Measurements from ENCODE around the gene ARAP2. TPM values are rescaled to one million over a fixed set of nuclear protein-coding genes. Genes with fewer than 3 reads are reported as not detected.
A peak's percentile ranks its signal among the peaks of the same experiment; 100 is the strongest.
"Not testable (repeated sequence)": the region's sequence is repeated elsewhere in the genome, so short reads cannot be mapped to it uniquely, and the experiment has no call there.

ARAP2 gene
- total RNA-seq, 8 experiments from 2014 or later = 0.46 to 47.1 (median 1.9) TPM

- in situ Hi-C loops (cut with MboI; ENCODE audit: low pct_unique_long_range_greater_than_20kb in 2 of 9, low sequenced_read_pairs in 9 of 9, unreplicated experiment in 9 of 9); ATAC-seq (replicated peaks in 6 of 8); H3K4me3 ChIP-seq; H3K27ac ChIP-seq: not testable (repeated sequence)
- H3K4me1 ChIP-seq (replicated peaks in 1 of 2) = peaks cover 0 to 13% of the 10 kb centered on the region in 2 donors
- 33 to 100% (median 95%) methylated on average over 1 to 9 of the region's 9 CpGs for WGBS, 10 experiments
Measured at GRCh38 chr4:36182315-36182714, 62.0 kb downstream of the ARAP2 start.

DNA sequence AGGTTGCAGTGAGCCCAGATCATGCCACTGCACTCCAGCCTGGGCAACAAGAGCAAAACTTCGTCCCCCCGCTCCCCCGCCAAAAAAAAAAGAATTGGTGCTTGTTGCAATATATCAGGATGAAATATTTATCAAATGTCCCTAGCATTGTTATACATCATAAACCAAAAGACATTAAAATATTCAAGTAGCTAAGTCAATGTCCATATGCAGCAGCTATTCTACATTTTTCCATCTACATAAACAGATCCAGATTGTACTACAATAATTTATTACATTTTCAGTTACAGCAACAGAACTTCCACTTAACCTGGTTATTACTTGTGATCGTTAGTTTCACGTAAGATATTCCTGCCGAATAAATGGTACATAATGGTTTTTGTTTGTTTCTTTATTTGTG, 64.1 kb downstream of the ARAP2 start:
- H3K27ac ChIP-seq = no peak overlapping the region
- in situ Hi-C loops (cut with MboI; ENCODE audit: low pct_unique_long_range_greater_than_20kb in 2 of 9, low sequenced_read_pairs in 9 of 9, unreplicated experiment in 9 of 9) = no loop called here
- H3K4me1 ChIP-seq (replicated peaks in 1 of 2) = peaks cover 0 to 15% of the 10 kb centered on the region in 2 donors
- no peak overlapping the region for H3K4me3 ChIP-seq
- peak in 1 of 8 experiments; percentile 95 for ATAC-seq (replicated peaks in 6 of 8)
- WGBS, 10 experiments = 11 to 100% (median 90%) methylated on average over 1 to 6 of the region's 6 CpGs; no CpG with 5 or more reads in 1 of the 10 experiments

DNA sequence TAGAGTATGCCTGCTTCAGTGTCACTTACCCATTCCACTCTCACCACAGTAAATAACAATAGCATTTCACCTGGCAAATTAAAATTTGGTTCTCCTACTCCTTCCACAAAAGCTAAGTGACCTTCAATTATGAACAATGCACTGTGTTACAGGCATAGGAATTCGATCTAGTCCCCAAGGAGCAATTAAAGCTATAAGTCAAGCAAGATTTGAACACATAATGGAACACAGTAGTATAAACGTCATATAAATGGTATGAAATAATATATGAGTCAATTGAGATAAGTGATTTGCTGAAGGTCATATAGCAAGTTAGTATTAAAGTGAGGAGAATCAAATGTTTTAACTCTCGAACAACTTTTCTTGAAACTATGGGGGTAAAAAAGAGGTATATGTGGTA, 65.8 kb downstream of the ARAP2 start:
- peaks cover 0 to 15% of the 10 kb centered on the region in 2 donors for H3K4me1 ChIP-seq (replicated peaks in 1 of 2)
- no peak overlapping the region for H3K4me3 ChIP-seq
- no peak overlapping the region for H3K27ac ChIP-seq
- in situ Hi-C loops (cut with MboI; ENCODE audit: low pct_unique_long_range_greater_than_20kb in 2 of 9, low sequenced_read_pairs in 9 of 9, unreplicated experiment in 9 of 9) = no loop called here
- ATAC-seq (replicated peaks in 6 of 8) = peak in 5 of 8 experiments; percentile 25 to 78 (median 59)
- WGBS, 10 experiments = 22 to 89% (median 83%) methylated on average over 2 to 3 of the region's 3 CpGs; no CpG with 5 or more reads in 1 of the 10 experiments

DNA sequence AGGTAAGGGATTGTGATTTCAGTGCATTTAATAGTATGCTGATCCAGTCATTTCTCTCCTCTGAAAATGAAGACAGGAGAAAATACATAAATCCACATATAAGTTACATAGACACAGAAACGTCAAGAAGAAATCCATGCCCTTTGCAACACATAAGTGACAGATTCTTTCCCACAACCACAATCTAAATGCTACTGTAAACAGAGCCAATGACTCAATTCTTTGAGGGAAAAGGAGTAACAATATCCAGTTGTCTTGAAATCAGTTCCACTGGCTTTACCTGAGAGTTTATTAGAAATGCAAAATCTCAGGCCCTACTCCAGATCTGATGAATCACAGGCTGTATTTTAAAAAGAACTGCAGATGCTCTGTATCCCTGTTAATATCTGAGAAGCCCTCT, 66.4 kb downstream of the ARAP2 start:
- peak in 2 of 8 experiments; percentile 6 to 13 for ATAC-seq (replicated peaks in 6 of 8)
- Histone ChIP-seq H3K27ac (no peak overlapping the region), H3K4me3 (no peak overlapping the region), H3K4me1 (replicated peaks in 1 of 2) (peaks cover 0 to 15% of the 10 kb centered on the region in 2 donors)
- in situ Hi-C loops (cut with MboI; ENCODE audit: low pct_unique_long_range_greater_than_20kb in 2 of 9, low sequenced_read_pairs in 9 of 9, unreplicated experiment in 9 of 9) = no loop called here
- WGBS, 10 experiments = 14 to 88% (median 80%) methylated on average over 1 of the region's 1 CpG; no CpG with 5 or more reads in 2 of the 10 experiments

DNA sequence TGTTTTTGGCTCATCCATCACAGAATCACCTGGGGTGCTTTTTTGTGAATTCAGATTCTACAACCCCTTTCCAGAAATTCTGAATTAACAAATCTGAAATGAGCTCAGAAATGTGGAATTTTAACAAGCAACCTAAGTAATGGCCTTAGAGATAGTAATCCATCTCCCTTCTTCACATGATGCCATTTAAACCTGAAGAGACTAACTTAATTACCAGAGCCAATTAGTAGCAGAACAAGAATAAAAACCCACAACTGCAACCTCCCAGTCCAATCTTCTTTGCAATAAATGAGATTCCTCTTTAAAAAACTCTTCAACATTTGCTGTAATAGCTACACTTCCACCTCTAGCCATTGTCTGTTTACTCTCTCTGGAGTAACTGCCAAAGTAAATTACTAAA, 69.7 kb downstream of the ARAP2 start:
- no peak overlapping the region for H3K27ac ChIP-seq
- no peak for ATAC-seq (replicated peaks in 6 of 8)

DNA sequence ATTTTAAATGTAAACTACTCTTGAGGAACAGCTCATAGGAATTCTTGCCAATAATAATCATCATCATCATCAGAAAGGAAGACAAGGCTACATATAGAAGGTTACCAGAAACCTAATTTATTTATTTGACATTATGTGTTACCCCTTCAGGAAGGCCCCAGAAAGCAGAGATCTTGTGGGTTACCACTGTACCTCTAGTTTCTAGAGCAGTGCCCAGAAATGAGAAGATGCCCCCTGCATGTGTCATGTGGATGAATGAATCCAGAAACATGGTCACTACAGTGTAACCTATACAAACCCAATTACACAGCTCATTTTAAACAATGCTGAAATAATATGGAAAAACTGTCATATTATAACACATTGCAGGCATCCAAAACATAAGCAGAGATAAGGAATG, 70.4 kb downstream of the ARAP2 start:
- Histone ChIP-seq H3K27ac (no peak overlapping the region), H3K4me1 (replicated peaks in 1 of 2) (peaks cover 0 to 15% of the 10 kb centered on the region in 2 donors), H3K4me3 (no peak overlapping the region)
- no peak for ATAC-seq (replicated peaks in 6 of 8)
- in situ Hi-C loops (cut with MboI; ENCODE audit: low pct_unique_long_range_greater_than_20kb in 2 of 9, low sequenced_read_pairs in 9 of 9, unreplicated experiment in 9 of 9) = no loop called here

More for the DNA sequence above, 69.7 kb downstream of the ARAP2 start:
- Histone ChIP-seq H3K4me3 (no peak overlapping the region), H3K4me1 (replicated peaks in 1 of 2) (peaks cover 0 to 15% of the 10 kb centered on the region in 2 donors)
- in situ Hi-C loops (cut with MboI; ENCODE audit: low pct_unique_long_range_greater_than_20kb in 2 of 9, low sequenced_read_pairs in 9 of 9, unreplicated experiment in 9 of 9) = no loop called here

DNA sequence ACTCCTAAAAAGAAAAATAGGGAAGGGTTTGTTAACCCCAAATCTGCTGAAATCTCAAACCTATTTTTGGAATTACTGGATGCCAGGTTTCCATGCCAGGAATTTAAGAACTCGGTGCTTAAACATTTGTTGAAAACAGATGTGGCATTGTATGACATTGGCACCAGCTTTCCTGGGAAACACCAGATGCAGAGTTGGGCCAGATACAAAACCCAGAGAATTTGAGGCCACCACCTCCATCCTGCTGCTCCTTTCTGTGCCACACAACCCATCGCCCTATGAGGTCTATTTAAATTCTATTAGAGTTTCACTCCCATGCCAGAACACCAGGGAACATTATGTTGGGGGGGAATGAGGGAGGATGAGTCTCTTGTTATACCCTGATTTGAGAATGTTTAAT, 71.7 kb downstream of the ARAP2 start:
- H3K4me3 ChIP-seq = no peak overlapping the region
- 0 to 100% (median 49%) methylated on average over 1 to 2 of the region's 2 CpGs; no CpG with 5 or more reads in 2 of the 10 experiments for WGBS, 10 experiments
- ATAC-seq (replicated peaks in 6 of 8) = no peak
- no peak overlapping the region for H3K27ac ChIP-seq
- in situ Hi-C loops (cut with MboI; ENCODE audit: low pct_unique_long_range_greater_than_20kb in 2 of 9, low sequenced_read_pairs in 9 of 9, unreplicated experiment in 9 of 9) = no loop called here
- peaks cover 0 to 6% of the 10 kb centered on the region in 2 donors for H3K4me1 ChIP-seq (replicated peaks in 1 of 2)

- WGBS, 10 experiments = 6 to 97% (median 80%) methylated on average over 3 to 6 of the region's 6 CpGs
- Histone ChIP-seq H3K4me3 (no peak overlapping the region), H3K4me1 (replicated peaks in 1 of 2) (no peaks in the 10 kb centered on the region), H3K27ac (no peak overlapping the region)
- in situ Hi-C loops (cut with MboI; ENCODE audit: low pct_unique_long_range_greater_than_20kb in 2 of 9, low sequenced_read_pairs in 9 of 9, unreplicated experiment in 9 of 9) = no loop called here
- ATAC-seq (replicated peaks in 6 of 8) = peak in 1 of 8 experiments; percentile 33
Measured at GRCh38 chr4:36168127-36168878, 76.0 kb downstream of the ARAP2 start.

DNA sequence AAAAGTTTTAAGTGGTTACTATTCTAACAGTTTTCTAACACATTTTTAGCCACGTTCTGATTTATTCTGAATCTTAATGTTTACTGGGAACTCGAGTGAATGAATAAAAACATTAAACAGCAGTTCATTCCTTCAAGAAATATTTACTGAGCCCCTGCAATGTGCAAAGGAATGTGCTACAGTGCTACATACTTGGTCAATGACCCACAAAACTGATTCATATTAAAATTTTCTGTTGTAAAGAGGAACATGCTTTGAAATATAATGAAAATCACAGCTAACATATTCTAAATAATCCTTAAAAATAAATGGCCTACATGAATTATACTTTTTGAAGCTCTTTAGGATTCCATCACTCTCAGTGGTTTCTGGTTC, 78.7 kb downstream of the ARAP2 start:
- in situ Hi-C loops (cut with MboI; ENCODE audit: low pct_unique_long_range_greater_than_20kb in 2 of 9, low sequenced_read_pairs in 9 of 9, unreplicated experiment in 9 of 9) = no loop called here
- no peak overlapping the region for H3K4me3 ChIP-seq
- ATAC-seq (replicated peaks in 6 of 8) = peak in 2 of 8 experiments; percentile 16 to 19
- H3K27ac ChIP-seq = no peak overlapping the region
- H3K4me1 ChIP-seq (replicated peaks in 1 of 2) = no peaks in the 10 kb centered on the region
- 0 to 86% (median 44%) methylated on average over 1 to 2 of the region's 2 CpGs for WGBS, 10 experiments

- no peaks in the 10 kb centered on the region for H3K4me1 ChIP-seq (replicated peaks in 1 of 2)
- in situ Hi-C loops (cut with MboI; ENCODE audit: low pct_unique_long_range_greater_than_20kb in 2 of 9, low sequenced_read_pairs in 9 of 9, unreplicated experiment in 9 of 9) = no loop called here
- ATAC-seq (replicated peaks in 6 of 8) = peak in 1 of 8 experiments; percentile 17
- 7 to 93% (median 62%) methylated on average over 1 to 4 of the region's 4 CpGs for WGBS, 10 experiments
- no peak overlapping the region for H3K4me3 ChIP-seq
- no peak overlapping the region for H3K27ac ChIP-seq
Measured at GRCh38 chr4:36164900-36165630, 79.2 kb downstream of the ARAP2 start.

DNA sequence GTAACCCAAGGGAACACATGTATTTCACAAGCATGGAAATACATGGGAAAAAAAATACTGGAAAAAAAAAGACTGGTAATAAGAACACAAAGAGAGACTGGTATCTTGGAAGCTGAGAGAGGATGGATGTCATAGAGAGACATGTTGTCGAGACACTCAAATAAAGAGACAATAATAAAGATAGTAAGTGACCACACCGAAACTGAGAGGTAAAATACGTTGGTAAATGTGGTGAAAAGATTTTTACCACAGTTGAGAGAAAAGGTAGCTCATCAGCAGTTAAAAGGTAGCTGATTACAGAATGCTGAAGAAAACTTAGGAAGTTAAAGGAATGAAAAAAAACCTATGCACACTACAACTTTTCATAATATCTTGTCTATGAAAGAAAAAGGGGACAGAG, 81.1 kb downstream of the ARAP2 start:
- Histone ChIP-seq H3K27ac (no peak overlapping the region), H3K4me1 (replicated peaks in 1 of 2) (no peaks in the 10 kb centered on the region), H3K4me3 (no peak overlapping the region)
- ATAC-seq (replicated peaks in 6 of 8) = no peak
- WGBS, 10 experiments = 6 to 100% (median 80%) methylated on average over 1 to 3 of the region's 3 CpGs
- in situ Hi-C loops (cut with MboI; ENCODE audit: low pct_unique_long_range_greater_than_20kb in 2 of 9, low sequenced_read_pairs in 9 of 9, unreplicated experiment in 9 of 9) = no loop called here

GRCh38 chr4:36159208-36159607, 85.1 kb downstream of the ARAP2 start:
- WGBS, 10 experiments = 0 to 92% (median 86%) methylated on average over 1 to 5 of the region's 5 CpGs; no CpG with 5 or more reads in 1 of the 10 experiments
- Histone ChIP-seq H3K4me3 (no peak overlapping the region), H3K27ac (no peak overlapping the region), H3K4me1 (replicated peaks in 1 of 2) (no peaks in the 10 kb centered on the region)
- ATAC-seq (replicated peaks in 6 of 8) = no peak
- in situ Hi-C loops (cut with MboI; ENCODE audit: low pct_unique_long_range_greater_than_20kb in 2 of 9, low sequenced_read_pairs in 9 of 9, unreplicated experiment in 9 of 9) = no loop called here

DNA sequence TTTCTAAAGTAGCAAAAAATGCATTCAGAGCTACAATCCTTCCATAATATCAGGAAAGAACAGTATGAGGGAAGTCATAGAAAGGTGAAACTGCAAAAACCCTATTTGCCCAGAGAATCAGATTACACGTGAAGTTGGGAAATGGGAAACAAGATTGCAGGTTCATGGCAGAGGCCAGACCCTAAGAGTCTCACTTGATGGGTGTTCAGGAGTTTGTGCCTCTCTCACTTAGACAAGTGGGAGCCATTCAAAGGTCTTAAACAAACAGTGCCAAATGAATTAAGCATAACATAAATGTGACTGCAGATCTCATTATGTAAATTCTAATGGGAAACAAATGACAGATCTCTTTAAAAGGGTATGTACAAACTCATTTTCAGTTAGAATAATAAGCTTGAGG, 91.6 kb downstream of the ARAP2 start:
- H3K4me3 ChIP-seq = no peak overlapping the region
- no peak overlapping the region for H3K27ac ChIP-seq
- 13 to 100% (median 57%) methylated on average over 1 of the region's 1 CpG; no CpG with 5 or more reads in 1 of the 10 experiments for WGBS, 10 experiments
- peak in 1 of 8 experiments; percentile 74 for ATAC-seq (replicated peaks in 6 of 8)
- H3K4me1 ChIP-seq (replicated peaks in 1 of 2) = no peaks in the 10 kb centered on the region
- in situ Hi-C loops (cut with MboI; ENCODE audit: low pct_unique_long_range_greater_than_20kb in 2 of 9, low sequenced_read_pairs in 9 of 9, unreplicated experiment in 9 of 9) = no loop called here

All from motor neuron (in vitro differentiated cells).